Activated naive CD8-positive, alpha-beta T cell treated with anti-CD3 and anti-CD28 coated beads, Interleukin-2, amount 50 U/mL, for 24 hours (primary cell): ENCODE results near the gene ASAH2.

Experiments
- ATAC-seq: fragments of 150-1000 bp; cut with Tn5 transposase; one replicate; pipeline ENCODE4 v1.10.0; 2021
- DNase-seq: peaks from one replicate; pipeline ENCODE4 v3.0.0; 2021
- H3K27ac Mint-ChIP-seq: one replicate; pipeline ENCODE4 v1.8.0; 2021; ENCODE audit warnings: mild to moderate bottlenecking, mixed read lengths
- H3K27me3 Mint-ChIP-seq: one replicate; pipeline ENCODE4 v1.8.0; 2021; ENCODE audit warnings: mixed read lengths
- H3K36me3 Mint-ChIP-seq: one replicate; pipeline ENCODE4 v1.8.0; 2021; ENCODE audit warnings: low read depth, mixed read lengths
- H3K4me1 Mint-ChIP-seq: one replicate; pipeline ENCODE4 v1.8.0; 2021; ENCODE audit warnings: mixed read lengths
- H3K4me3 Mint-ChIP-seq: one replicate; pipeline ENCODE4 v1.8.0; 2021; ENCODE audit warnings: mild to moderate bottlenecking, moderate library complexity, mixed read lengths
- H3K9me3 Mint-ChIP-seq: one replicate; pipeline ENCODE4 v1.8.0; 2021; ENCODE audit warnings: mixed read lengths

Gene ASAH2

DNA sequence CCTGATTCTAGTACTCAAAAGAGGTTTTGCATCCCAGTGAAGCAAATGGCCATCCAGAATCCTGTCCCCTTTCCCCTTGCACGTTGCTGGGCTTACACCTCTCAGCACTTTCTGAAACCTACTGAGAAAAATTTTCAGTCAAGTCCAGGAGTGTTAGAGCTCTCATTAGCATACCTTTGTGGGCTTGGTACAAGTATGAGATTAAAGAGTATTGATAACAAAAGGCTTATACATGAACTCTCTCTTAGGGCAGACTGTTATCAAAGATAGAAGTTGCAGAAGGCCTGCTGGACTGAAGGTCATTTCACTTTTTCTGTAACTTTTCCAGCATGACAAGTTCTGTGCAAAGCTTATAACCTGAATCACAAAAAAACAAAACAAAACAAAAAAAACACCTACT, at the start of gene ASAH2:
Gene ASAH2, minus strand, starts transcription at position 123 of the 400 bp plus-strand sequence. CDS start 2,906 bp downstream, outside the sequence.
- no peak within 1 kb of the TSS for H3K27ac Mint-ChIP-seq
- no peak within 1 kb of the TSS for H3K4me3 Mint-ChIP-seq
- H3K36me3 Mint-ChIP-seq = no peaks in the 10 kb centered on the region
- DNase-seq = no peak
- H3K27me3 Mint-ChIP-seq = peaks cover 27% of the 10 kb centered on the region
- no peaks in the 10 kb centered on the region for H3K4me1 Mint-ChIP-seq
- ATAC-seq = no peak
- no peaks in the 10 kb centered on the region for H3K9me3 Mint-ChIP-seq

- Mint-ChIP-seq H3K4me1 (peaks cover 2% of the 10 kb centered on the region), H3K36me3 (peaks cover 2% of the 10 kb centered on the region), H3K27me3 (no peaks in the 10 kb centered on the region), H3K9me3 (no peaks in the 10 kb centered on the region), H3K4me3 (no peak overlapping the region), H3K27ac (no peak overlapping the region)
- DNase-seq = no peak
- ATAC-seq = no peak
These were observed 48.8 kb upstream of the ASAH2 start for GRCh38 chr10:50299948-50300669.

- Mint-ChIP-seq H3K36me3 (peaks cover 2% of the 10 kb centered on the region), H3K27me3 (no peaks in the 10 kb centered on the region), H3K4me3 (no peak overlapping the region), H3K4me1 (no peaks in the 10 kb centered on the region), H3K27ac (no peak overlapping the region), H3K9me3 (no peaks in the 10 kb centered on the region)
- ATAC-seq = no peak
- DNase-seq = no peak
These were observed 44.1 kb upstream of the ASAH2 start for GRCh38 chr10:50295367-50295766.

GRCh38 chr10:50294582-50294981, 43.3 kb upstream of the ASAH2 start:
- Mint-ChIP-seq H3K27me3 (no peaks in the 10 kb centered on the region), H3K4me1 (no peaks in the 10 kb centered on the region), H3K9me3 (no peaks in the 10 kb centered on the region), H3K4me3 (no peak overlapping the region), H3K36me3 (peaks cover 2% of the 10 kb centered on the region), H3K27ac (no peak overlapping the region)
- DNase-seq (no peak), ATAC-seq (no peak)

DNA sequence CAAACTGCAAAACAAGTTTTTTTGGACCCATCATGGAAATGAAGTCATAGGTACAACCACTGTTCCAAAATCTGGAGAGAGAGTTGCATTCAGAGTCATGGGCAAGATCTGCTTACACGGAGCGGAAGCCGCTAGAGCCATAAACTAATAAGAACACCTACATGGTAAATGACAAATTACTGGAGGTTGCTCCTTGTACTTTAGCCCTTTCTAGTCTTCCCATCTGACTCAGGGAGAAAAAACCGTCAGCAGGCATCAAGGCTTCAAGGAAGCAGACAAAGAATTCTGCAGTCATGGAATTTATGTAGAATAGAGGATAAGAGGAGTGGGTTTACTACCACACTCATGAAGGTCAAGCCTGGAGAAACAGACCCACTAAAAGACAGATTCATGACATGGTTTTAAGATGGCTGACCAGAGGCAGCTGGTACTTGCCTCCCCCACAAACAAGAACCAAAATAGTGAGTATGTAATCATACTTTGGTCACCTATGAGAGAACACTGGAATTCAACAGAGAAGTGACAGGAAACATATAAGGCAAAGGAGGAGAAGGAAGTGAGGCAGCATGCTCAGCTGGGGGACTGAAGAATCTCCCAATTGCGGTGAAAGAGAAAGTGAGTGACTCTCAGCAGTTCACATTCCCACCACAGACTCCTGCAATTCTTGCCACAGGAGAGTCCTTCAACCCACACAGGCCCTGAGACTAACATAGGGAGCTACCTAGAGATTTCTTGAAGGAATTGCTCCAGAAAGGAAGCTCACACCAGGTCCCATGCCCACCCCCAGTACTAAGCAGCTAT, 42.4 kb upstream of the ASAH2 start:
- H3K9me3 Mint-ChIP-seq = no peaks in the 10 kb centered on the region
- DNase-seq (no peak), ATAC-seq (no peak)
- H3K36me3 Mint-ChIP-seq = peaks cover 2% of the 10 kb centered on the region
- no peak overlapping the region for H3K4me3 Mint-ChIP-seq
- H3K27me3 Mint-ChIP-seq = no peaks in the 10 kb centered on the region
- H3K4me1 Mint-ChIP-seq = no peaks in the 10 kb centered on the region
- H3K27ac Mint-ChIP-seq = no peak overlapping the region

DNA sequence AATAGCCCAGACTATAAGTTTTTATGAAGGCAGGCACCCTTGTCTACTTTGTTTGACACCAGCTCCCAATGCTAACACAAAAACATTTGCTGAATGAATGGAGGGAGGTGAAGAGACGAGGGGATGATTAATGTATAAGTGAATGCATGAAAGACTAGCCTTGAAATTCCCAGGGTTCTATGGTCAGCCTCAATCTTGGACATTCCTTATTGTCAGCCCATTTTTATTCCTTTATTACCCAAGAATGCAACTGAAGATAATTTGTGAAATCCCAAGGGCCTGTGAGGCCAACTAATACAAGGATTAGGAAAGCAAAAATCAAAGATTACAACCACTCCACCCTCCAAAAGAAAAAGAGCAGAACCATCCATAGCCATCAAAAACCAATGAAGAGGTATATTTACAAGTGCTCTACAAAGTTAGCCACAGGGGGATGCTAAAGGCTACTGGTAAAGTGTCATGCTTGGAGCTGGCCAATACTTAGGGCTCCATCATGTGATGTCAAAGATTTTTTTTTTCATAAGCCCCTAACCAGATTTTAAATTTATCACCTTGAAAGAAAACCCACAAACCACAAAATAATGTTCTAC, 40.0 kb upstream of the ASAH2 start:
- H3K27me3 Mint-ChIP-seq = no peaks in the 10 kb centered on the region
- ATAC-seq = no peak
- H3K4me1 Mint-ChIP-seq = no peaks in the 10 kb centered on the region
- no peak for DNase-seq
- no peaks in the 10 kb centered on the region for H3K36me3 Mint-ChIP-seq
- H3K9me3 Mint-ChIP-seq = no peaks in the 10 kb centered on the region
- no peak overlapping the region for H3K27ac Mint-ChIP-seq
- H3K4me3 Mint-ChIP-seq = no peak overlapping the region

- H3K27me3 Mint-ChIP-seq = peaks cover 3% of the 10 kb centered on the region
- no peak for ATAC-seq
- no peak for DNase-seq
- no peaks in the 10 kb centered on the region for H3K36me3 Mint-ChIP-seq
- no peaks in the 10 kb centered on the region for H3K9me3 Mint-ChIP-seq
- no peak overlapping the region for H3K4me3 Mint-ChIP-seq
- no peaks in the 10 kb centered on the region for H3K4me1 Mint-ChIP-seq
- H3K27ac Mint-ChIP-seq = no peak overlapping the region
These were observed 37.9 kb upstream of the ASAH2 start for GRCh38 chr10:50289196-50289595.

GRCh38 chr10:50286996-50287803, 35.9 kb upstream of the ASAH2 start:
- no peaks in the 10 kb centered on the region for H3K4me1 Mint-ChIP-seq
- peaks cover 11% of the 10 kb centered on the region for H3K27me3 Mint-ChIP-seq
- H3K27ac Mint-ChIP-seq = no peak overlapping the region
- no peak overlapping the region for H3K4me3 Mint-ChIP-seq
- no peak for ATAC-seq
- H3K36me3 Mint-ChIP-seq = no peaks in the 10 kb centered on the region
- DNase-seq = no peak
- no peaks in the 10 kb centered on the region for H3K9me3 Mint-ChIP-seq

- no peaks in the 10 kb centered on the region for H3K9me3 Mint-ChIP-seq
- DNase-seq = no peak
- H3K4me1 Mint-ChIP-seq = no peaks in the 10 kb centered on the region
- no peak overlapping the region for H3K4me3 Mint-ChIP-seq
- peaks cover 17% of the 10 kb centered on the region for H3K27me3 Mint-ChIP-seq
- ATAC-seq = no peak
- no peaks in the 10 kb centered on the region for H3K36me3 Mint-ChIP-seq
- H3K27ac Mint-ChIP-seq = no peak overlapping the region
These were observed 35.2 kb upstream of the ASAH2 start for GRCh38 chr10:50286517-50286916.

GRCh38 chr10:50281967-50282522, 30.7 kb upstream of the ASAH2 start:
- Mint-ChIP-seq H3K27me3 (peaks cover 30% of the 10 kb centered on the region), H3K36me3 (no peaks in the 10 kb centered on the region), H3K9me3 (no peaks in the 10 kb centered on the region), H3K4me1 (no peaks in the 10 kb centered on the region), H3K4me3 (no peak overlapping the region), H3K27ac (no peak overlapping the region)
- DNase-seq = no peak
- ATAC-seq = no peak

DNA sequence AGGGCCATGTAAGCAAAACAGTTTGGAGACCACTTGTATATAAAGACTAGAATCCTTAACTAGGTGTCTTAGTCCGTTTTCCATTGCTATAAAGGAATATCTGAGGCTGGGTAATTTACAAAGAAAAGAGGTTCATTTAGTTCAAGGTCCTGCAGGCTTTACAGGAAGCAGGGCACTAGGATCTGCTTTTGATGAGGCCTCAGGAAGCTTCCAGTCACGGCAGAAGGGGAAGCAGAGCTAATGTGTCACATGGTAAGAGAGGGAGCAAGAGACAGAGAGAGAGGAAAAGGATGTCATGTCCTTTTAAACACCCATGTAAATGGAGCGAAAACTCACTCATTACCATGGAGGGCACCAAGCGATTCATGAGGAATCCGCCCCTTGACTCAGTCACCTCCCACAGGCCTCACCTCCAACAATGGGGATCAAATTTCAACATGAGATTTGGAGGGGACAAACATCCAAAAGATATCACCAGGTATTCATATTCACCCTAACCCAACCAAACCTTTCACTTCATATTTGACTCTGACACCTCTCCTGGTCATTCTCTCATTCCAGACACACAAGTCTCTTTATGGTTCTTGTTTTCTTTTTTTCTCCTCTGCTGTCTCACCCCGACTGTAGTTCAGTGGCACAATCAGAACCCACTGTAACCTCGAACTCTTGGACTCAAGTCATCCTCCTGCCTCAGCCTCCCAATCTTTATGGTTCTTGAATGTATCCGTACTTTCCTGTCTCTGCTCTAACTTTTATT, 30.1 kb upstream of the ASAH2 start:
- DNase-seq = no peak
- no peak for ATAC-seq
- Mint-ChIP-seq H3K27ac (no peak overlapping the region), H3K36me3 (no peaks in the 10 kb centered on the region), H3K9me3 (no peaks in the 10 kb centered on the region), H3K27me3 (peaks cover 36% of the 10 kb centered on the region), H3K4me1 (no peaks in the 10 kb centered on the region), H3K4me3 (no peak overlapping the region)

DNA sequence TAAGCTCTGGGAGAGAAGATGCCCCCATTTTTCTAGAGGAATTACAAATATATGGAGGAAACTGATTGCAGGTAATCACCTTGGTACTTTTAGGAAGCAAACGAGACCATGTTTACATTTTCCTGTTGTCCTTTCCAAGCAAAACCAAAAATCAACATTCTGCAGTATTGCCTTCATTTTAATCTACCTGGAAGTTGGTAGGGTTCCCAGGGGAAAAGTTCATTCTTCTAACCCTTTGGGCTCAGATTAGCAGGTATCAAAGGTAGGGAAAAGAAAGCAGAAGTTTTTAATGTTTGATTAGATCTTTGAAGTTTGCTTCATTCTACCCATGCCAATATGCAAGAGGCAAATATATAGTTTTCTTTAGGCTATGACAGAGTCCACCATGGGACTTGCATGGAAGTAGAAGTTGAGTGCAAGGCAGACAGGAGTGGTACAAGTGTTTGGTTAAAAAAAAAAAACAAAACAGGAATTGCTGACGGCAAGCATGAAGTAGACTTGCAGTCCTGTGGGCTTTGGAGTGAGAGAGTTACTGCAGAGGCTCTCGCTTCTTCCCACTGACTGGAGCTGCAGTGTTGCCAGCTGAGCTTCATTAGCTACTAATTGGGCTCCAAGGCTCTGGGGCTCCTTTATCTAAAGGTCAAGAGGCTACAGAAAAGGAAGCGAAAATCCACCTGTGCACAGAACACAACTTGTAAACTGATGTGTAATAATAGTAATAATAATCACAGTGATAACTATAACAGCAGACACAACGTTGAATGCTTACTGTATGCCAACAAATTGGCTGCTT, 28.9 kb upstream of the ASAH2 start:
- DNase-seq = no peak
- H3K4me1 Mint-ChIP-seq = no peaks in the 10 kb centered on the region
- no peak for ATAC-seq
- no peaks in the 10 kb centered on the region for H3K36me3 Mint-ChIP-seq
- peaks cover 38% of the 10 kb centered on the region for H3K27me3 Mint-ChIP-seq
- H3K4me3 Mint-ChIP-seq = no peak overlapping the region
- no peak overlapping the region for H3K27ac Mint-ChIP-seq
- H3K9me3 Mint-ChIP-seq = no peaks in the 10 kb centered on the region

DNA sequence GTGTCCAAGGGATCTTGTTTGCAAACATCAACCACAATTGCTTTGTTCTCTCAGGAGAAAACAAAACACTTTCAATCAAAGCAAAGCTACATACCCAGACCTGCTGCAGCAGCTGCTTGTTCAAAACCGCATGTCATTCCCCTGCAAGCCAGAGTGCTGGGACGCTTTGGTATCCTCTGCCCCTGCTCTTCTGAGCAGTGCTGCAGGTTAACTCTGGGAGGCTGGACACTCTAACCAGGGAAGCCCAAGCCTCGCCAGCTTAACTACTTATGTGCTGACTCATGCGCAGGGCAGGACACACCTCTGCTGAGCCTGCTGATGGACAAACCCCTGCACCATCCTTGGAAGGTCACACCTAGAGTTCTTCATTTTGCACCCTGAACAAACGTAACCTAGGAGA, 28.2 kb upstream of the ASAH2 start:
- H3K27me3 Mint-ChIP-seq = peaks cover 38% of the 10 kb centered on the region

More for the DNA sequence above, 28.2 kb upstream of the ASAH2 start:
- Mint-ChIP-seq H3K4me3 (no peak overlapping the region), H3K4me1 (no peaks in the 10 kb centered on the region), H3K36me3 (no peaks in the 10 kb centered on the region), H3K27ac (no peak overlapping the region), H3K9me3 (no peaks in the 10 kb centered on the region)
- ATAC-seq = no peak
- no peak for DNase-seq
